Stimulated activated naive CD4-positive, alpha-beta T cell treated with Interleukin-2 at 50 U/mL for 16 hours (primary cell): ENCODE measurements around the gene OLFM2.

Experiments used
- DNase-seq: peaks from one replicate; lab custom pipeline; 2025; lab: John Stamatoyannopoulos, UW

OLFM2 gene

DNA sequence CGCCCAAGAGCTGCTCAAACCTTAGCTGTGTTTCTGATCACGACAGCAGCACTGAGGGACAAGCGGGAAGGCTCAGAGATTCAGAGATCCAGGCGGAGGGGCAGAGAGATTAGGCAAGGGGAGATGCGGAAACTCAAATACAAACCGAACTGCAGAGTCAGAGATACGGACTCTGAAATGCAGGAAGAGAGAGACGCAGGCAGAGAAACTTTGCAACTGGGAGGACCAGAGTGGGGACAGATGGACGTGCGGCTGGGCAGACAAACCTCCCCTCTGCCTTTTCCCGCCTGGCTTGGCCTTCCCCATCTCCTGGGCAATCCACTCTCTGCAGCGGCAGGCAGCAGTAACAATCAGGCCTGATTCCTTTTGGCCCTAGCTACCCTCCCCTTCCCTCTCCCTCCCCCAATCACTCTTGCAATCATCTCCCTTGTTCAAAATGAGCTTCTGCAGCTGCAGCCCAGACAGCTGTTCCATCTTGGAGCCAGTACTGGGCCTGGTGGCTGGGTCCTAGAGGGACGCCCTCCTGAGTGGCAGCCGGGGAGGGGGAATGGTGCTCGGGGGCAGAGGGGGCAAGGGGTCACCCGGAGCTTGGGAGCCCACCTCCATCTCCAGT is 29.7 kb downstream of the OLFM2 start:
- no peak for DNase-seq

DNA sequence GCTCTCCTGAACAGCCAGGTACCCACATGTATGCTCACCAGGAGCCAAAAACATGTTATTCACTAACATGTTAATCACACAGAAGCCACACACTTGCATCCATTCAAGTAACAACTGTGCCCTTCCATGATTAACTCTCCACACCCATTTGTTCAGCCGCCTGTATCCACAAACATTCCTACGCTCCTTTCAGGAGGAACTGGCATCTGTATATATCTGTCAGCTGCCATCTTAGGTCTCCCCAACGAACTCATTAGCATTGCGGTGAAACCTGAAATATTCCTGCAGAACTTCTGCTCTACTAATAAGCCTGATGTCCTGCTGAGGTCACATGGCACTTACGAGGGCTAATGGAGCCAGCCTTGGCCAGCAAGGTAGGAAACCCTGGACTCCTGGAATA is 33.0 kb downstream of the OLFM2 start:
- DNase-seq = no peak

DNA sequence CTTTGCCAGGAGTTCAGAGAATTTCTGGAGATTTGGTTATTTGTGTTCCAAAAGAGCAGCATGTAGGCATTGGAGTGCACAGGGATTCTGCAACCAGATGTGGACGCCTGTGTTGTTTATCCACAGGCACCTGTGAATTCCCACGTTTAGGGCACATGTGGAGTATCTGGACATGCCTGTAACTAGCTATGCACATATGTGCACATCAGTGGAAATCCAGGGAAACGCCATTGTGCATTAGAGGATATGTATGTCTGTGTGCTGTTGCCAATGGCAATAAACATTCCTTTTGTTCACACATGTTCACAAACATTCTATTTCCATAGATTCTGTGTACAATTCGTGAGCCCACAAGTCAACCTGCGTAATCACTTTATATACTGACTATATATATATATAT is 34.7 kb downstream of the OLFM2 start:
- no peak for DNase-seq

DNA sequence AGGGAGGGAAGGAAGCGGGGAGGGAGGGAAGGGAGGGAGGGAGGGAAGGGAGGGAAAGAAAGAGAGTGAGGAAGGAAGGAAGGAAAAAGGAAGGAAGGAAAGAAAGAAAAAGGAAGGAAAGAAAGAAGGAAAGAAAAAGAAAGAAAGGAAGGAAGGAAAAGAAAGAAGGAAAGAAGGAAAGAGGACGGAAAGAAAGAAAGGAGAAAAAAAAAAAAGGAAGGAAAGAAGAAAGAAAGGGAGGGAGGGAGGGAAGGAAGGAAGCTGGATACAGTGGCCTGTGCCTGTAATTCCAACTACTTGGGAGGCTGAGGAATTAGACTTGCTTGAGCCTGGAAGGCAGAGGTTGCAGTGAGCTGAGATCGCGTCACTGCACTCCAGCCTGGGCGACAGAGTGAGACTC is 35.3 kb downstream of the OLFM2 start:
- DNase-seq = no peak

DNA sequence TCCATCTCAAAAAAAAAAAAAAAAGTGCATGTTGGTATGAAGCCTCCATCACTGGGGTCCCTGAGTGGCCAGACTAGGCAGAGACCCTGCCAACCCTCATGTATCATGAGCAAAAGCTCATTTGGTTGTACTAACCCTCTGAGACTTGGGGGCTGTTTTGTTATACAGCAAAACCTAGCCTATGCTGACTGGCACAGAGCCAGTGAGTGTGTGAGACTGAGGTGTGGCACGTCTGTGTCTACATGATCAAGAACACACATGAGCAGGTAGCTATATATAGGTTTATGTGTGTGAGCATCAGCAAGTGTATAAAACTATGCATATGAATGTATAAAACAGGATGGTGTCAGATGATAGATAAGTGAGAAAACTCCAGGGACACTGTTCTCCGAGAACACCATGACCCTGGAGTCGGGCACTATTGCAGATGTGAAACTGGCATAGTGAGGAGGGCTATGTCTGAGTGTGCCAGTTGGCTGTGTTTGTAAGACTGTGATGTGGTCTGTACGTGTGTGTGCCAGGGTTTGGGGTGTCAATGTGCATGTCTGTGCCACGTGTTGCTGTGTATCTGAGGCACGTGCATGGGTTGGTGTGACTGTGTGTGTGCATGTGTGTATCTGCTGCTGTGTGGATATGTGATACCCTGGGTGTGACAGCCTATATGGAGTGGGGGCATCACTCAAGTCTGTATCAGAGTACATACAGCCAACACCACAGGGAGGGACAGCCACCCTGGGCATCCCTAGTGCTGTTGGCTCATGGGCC is 44.5 kb downstream of the OLFM2 start:
- no peak for DNase-seq

DNA sequence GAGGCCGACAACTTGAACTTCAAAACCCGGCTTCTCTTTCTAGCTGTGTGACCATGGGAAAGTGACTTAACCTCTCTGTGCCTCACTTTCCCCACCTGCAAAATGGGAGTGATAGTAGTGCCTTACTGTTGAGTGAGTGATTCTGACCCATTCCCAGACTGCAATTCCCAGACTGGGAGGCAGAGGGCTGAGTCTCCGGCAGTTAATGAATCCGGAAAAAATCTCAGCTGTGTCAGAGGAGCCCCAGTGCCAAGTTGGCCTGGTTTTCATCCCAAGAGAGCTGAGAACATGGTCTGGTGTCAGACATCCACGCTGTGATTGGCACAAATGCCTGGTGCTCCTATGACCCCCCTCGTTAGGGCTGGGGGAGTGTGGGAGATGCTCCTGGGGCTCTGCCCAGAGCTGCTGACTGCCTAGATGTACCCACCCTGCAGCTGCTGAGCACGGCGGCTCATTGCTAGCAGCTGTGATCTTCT is 51.2 kb downstream of the OLFM2 start:
- DNase-seq = no peak

DNA sequence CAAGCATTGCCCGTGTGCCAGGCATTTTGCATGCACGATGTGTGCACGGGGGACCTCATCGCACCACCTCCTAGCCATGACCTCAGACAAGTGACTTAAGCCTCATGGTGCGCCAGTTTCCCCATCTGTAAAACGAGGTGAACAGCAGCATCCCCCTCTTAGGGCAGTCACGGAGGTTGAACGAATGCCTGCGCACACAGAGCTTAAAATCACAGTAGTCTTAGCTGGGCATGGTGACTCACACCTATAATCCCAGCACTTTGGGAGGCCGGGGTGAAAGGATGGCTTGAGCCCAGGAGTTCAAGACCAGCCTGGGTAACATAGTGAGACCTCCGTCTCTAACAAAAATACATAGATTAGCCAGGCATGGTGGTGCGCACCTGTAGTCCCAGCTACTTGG is 52.6 kb downstream of the OLFM2 start:
- DNase-seq = no peak

DNA sequence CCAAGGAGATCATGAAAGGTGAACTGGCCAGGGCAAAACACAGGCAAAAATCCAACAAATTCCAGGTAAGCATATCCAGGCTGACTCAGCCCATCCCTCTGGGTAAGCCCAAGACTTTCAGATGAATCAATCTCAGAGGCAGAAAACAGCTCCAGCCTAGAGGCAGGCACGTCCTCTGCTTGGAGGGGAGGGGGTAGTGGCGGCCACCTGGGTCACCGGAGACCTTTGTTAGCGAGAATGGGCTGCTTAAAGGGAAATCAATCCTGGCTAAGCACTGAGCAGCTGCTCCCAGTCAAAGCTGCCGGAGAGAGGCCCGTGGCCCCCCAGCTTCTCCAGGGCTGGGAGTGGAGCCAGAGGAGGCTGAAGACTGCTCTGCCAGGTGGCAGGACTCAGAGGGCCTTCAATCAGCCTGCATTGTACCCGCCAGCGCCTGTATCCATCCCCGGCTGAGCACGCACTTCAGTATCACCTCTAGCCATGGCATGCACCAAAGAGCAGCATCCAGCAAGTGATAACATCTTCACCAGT is 53.0 kb downstream of the OLFM2 start:
- DNase-seq = no peak

DNA sequence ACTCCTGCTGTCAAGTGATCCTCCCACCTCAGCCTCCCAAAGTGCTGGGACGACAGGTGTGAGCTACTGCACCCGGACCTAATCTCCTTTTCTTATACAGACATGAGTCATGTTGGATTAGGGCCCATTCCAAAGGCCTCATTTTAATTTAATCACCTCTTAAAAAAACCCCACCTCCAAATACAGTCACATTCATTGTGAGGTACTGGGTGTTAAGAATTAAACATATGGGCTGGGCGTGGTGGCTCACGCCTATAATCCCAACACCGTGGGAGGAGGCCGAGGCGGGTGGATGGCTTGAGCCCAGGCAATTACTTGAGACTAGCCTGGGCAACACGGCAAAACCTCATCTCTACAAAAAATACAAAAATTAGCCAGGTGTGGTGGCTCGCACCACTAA is 54.6 kb downstream of the OLFM2 start:
- no peak for DNase-seq

DNA sequence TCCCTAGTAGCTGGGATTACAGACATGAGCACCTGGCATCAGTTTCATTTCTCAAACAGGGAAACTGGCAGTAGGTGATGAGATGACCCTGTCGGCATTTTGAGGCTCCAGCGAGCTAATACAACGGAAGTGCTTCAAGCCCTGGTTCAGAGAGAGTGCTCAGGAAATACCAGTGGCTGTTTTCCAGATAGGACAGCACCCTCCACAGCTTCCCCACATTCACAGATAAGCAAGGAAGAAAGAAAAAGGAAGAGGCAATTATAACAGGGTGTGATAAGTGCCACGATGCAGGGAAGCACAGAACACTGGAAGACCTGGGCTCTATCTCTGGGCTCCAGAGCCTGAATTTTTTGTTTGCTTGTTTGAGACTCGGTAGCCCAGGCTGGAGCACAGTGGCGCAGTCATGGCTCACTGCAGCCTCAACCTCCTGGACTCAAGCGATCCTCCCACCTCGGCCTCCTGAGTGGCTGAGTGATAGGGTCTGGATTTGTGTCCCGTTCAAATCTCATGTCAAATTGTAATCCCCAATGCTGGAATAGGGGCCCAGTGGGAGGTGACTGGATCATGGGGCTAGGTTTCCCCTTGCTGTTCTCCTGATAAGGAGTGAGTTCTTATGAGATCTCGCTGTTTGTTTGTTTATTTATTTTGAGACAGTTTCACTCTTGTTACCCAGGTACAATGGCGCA is 57.7 kb downstream of the OLFM2 start:
- DNase-seq = no peak

DNA sequence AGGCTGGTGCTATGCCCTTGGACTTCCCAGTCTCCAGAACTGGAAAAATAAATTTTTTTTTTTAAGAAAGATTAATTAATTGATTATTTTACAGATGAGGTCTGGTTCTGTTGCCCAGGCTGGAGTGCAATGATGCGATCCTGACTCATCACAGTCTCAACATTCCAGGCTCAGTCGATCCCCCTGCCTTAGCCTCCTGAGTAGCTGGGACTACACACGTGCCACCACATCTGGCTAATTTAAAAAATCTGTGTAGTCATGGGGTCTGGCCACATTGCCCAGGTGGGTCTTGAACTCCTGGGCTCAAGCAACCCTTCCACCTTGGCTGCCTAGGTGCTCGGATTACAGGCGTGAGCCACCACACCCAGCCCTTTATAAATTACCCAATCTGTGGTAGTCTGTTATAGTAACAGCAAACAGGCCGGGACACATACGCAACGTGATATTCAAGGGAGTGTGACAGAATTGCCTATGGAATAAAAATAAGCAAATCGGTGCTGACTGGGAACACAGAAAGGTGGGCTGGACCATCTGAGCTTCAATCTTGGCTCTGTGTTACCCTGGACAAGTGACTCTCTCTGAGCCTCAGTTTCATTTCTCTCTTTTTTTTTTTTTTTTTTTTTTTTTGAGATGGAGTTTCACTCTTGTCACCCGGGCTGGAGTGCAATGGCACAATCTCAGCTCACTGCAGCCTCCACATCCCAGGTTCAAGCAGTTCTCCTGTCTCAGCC is 58.4 kb downstream of the OLFM2 start:
- DNase-seq = no peak

DNA sequence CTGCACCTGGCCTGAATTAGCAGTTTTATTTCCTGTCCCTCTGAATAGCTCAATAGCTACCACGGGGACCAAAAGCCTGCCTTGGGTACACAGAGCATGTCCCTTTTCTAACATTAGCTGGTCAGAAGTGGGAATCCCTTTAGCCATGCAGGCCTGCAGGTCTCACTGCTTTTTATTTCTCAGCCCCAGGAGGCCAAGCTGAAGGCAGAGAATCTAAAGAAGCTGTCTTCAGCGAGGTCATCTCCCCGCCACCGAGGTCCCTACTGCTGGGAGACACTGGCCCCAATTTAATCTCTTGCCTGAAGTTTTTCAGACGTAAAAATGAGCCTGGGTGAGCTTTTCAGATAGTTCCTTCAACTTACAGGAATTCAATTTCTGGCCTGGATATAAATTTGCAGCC is 60.5 kb downstream of the OLFM2 start:
- DNase-seq = no peak

DNA sequence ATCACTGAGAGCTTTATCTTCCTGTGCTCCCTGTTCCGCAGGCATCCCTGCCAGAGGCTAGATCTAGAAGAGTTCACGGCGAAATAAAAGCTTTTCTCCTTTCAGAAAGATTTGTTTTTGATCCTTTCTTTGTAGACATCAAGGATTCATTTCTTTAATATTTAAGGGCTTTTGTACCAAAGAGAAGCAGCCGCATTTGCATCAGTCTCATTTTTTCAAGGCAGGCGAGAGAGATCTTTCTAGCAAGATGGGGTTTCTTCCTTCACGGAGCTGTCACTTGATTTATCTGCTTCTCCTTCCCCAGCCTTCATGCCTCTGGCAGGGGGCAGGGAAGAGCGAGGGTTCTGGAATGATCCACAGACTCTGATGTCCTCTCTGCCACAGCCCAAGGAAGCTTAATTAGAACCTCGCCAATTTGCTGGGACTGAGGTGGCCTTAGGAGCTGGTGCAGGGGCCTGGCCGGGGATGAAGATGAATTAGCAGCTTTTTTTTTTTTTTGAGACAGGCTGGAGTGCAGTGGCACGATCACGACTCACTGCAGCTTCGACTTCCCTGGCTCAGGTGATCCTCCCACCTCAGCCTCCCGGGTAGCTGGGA is 61.2 kb downstream of the OLFM2 start:
- no peak for DNase-seq

DNA sequence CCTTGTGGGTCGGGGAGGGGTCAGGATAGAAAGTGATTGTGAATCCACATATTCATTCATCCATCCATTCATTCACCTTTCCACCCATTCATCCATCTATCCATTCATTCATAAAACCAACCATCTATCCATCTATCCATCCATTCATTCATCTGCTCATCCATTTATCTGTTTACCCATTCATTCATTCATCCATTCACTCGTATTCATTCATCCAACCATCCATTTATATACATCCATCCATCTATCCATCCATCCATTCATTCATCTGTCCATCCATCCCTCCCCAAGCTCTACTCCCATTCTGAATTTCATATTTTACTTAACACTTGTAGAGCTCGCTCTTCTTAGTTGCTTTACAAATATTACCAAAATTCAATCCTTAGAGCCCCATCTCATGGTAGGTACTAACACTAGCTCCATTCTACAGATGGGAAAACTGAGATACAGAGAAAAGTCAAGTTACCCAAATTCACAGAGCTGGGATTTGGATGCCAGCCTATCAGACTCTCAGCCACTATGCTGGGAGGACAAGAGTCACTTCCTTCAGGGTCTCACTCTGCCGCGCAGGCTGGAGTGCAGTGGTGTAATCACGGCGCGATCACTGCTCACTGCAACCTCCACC is 63.6 kb downstream of the OLFM2 start:
- no peak for DNase-seq

DNA sequence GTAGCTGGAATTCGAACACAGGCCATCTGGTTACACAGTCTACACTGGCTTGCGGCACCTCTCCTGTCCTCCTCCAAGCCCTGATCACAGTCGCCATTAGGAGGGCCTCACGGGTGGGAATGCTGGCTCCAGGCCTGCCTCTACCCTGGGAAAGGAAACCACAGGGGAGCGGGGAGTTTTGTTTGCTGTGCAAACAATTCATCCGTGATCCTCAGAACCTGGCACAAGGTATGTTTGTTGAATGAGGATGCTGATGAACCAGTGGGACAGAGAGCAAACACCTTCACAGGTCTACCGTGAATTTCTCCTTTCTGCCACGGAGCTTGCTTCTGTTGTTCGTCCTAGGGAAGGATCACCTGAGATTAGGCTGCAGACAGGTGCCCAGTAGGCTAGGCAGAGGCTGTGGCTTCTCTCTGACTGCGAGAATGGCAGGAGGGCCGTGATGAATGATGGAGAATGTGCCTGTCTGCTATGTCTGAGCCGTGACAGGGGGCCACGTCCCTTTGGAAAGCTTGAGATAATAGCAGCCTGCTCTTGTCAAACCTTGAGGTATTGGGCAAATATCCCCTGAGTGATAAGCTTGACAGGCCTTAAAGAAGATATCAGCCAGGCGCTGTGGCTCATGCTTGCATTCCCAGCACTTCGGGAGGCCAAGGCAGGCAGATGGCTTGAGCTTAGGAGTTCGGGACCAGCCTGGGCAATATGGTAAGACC is 64.5 kb downstream of the OLFM2 start:
- DNase-seq = no peak

DNA sequence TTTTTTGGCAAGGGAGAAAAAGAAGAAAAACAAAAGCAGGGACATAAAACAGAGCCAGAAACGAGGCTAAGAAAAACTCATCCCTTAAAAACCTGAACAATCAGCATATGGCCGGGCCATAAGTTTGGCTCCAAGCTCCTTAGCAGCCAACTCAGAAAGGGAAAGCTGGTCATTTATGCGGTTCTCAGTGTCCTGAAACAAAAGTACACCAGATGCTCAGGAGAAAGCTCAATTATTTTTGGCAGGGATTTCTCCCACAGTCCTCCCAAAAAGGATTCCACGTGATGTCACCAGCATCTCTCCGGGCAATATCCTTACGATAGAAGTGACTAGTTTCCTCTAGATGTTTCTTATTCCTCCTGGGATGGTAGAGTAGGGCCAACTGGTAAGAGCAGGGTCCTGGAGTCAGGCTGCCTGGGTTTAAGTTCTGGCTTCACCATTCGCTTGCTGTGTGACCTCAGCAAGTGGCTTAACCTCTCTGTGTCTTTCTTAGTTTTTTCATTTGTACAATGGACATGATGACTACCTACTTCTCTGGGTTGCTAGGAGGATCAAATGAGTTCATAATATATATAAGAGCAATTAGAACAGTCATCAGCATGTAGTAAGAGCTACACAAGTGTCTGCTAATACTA is 67.2 kb downstream of the OLFM2 start:
- DNase-seq = no peak

DNA sequence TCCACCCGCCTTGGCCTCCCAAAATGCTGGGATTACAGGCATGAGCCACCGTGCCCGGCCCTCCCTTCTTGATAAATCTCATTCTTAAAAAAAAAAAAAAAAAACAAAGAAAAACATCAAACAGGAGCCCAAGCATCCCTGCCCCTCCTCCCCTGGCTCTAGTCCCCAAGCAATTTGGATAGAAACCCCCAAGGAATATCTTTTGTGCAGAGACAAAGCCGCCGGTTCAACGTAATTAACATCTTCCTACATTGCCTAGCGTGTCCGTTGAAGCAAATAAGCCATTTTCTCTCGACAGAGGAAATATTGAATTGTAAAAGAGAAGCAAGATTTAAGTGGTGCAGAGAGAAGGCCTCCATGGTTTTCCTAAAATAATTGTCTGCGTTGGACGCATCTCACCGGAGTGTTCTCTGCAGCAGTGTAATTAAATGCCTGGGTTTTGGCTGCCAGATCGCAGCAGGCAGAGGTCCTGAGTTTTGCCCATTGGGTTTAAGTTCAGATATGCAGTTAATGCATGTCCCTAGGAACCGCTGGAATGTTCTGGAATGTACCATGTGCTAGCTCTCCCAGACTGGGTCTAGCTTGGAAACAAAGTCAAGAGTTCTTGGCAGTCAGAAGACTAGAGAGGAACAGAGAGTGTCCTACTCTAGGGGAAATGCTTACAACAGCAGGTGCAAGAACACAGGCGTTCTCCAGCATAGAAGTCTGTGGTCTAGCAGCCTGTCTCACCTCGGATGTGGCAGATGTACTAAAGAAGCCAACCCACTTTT is 70.4 kb downstream of the OLFM2 start:
- DNase-seq = no peak

DNA sequence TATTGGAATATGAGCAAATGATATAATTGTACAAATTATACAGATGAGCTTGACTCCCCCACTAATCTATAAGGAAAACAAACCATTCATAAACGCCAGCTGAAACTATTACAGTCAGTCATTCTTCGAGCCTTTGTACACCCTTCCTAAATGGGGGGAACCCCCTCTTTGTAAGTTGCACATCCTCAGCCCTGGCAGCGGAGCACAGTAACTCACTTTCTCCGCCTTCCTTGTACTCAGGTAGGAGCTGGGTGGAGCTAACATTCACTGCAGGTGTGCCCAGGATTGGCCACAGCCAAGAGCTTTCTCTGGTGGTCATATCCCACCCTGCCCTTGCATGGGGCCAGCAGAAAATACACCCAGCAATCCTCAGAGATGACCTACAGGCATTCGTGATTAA is 72.6 kb downstream of the OLFM2 start:
- no peak for DNase-seq

DNA sequence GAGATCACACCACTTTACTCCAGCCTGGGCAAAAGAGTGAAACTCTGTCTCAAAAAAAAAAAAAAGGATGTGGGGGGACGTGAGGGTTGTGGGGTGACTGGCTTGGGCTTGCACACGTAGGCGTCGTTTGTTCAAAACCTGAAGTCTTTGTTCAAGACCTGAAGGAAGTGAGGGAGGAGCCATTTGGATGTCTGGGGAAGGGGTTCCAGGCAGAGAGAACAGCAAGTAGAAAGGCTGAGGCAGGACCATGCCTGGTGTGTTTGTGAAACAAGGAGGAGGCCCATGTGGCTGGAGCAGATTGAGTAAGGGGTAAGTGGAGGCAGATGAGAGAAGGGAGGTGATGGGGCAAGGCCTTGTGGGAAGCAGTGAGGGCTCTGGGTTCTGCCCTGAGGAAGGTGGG is 73.4 kb downstream of the OLFM2 start:
- DNase-seq = no peak

DNA sequence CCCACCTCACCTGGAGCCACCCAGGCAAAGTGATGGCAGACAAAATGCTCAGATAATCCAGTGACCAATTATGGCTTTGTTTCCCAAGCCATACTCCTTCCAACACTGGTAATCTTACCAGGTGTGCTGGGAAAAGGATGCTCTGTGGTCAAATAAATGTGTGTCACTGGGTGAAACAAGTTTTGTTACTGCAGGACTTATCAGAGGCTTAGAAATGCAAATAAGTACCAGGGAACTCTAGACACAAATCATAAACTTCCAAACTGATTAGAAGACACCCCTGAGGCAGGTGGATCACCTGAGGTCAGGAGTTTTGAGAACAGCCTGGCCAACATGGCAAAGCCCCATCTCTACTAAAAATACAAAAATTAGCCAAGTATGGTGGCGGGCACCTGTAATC is 74.8 kb downstream of the OLFM2 start:
- DNase-seq = no peak
